DND-41 (cell line): ENCODE results near the gene BBS9.

Experiments used
- ATAC-seq: fragments of 200-7000 bp; cut with Tn5 transposase; 3 replicates; pipeline ENCODE4 v1.9.1; 2021; ENCODE audit warnings: low read depth; ENCODE audit not compliant: insufficient read depth
- DNase-seq: peaks from one replicate; pipeline ENCODE4 v3.0.0-alpha.2; 2020
- H2AFZ ChIP-seq: 2 replicates; pipeline ENCODE4 v1.6.0; 2012; ENCODE audit warnings: low read depth, low read length
- H3K27ac ChIP-seq: 2 replicates; pipeline ENCODE4 v1.5.1; 2012; ENCODE audit warnings: low read length, inconsistent platforms
- H3K27me3 ChIP-seq: fragments of 200-600 bp; sonication (generic); 2 replicates; pipeline ENCODE4 v1.6.0; 2012; ENCODE audit warnings: low read length, mild to moderate bottlenecking, inconsistent platforms; ENCODE audit not compliant: insufficient read depth, poor library complexity
- H3K36me3 ChIP-seq: 2 replicates; pipeline ENCODE4 v1.5.1; 2012; ENCODE audit warnings: low read length, inconsistent platforms; ENCODE audit not compliant: insufficient read depth
- H3K4me1 ChIP-seq: 2 replicates; pipeline ENCODE4 v1.5.1; 2012; ENCODE audit warnings: mild to moderate bottlenecking, low read length; ENCODE audit not compliant: insufficient read depth
- H3K4me2 ChIP-seq: 2 replicates; pipeline ENCODE4 v1.6.0; 2012; ENCODE audit warnings: mild to moderate bottlenecking, moderate library complexity, low read length, inconsistent platforms; ENCODE audit not compliant: insufficient read depth
- H3K4me3 ChIP-seq, 2 experiments: fragments of 200-600 bp in 1 of 2; shearing (Covaris generic) in 1 of 2; 2 replicates each; pipeline ENCODE4 v1.5.1; 2012 to 2016; ENCODE audit warnings: inconsistent platforms in 2 of 2, low read length in 2 of 2, mild to moderate bottlenecking in 2 of 2, low read depth in 1 of 2, moderate library complexity in 1 of 2
- H3K79me2 ChIP-seq: 2 replicates; pipeline ENCODE4 v1.6.0; 2012; ENCODE audit warnings: low read length, inconsistent platforms; ENCODE audit not compliant: insufficient read depth
- H3K9ac ChIP-seq: 2 replicates; pipeline ENCODE4 v1.6.0; 2012; ENCODE audit warnings: low read depth, mild to moderate bottlenecking, inconsistent platforms, low read length, moderate library complexity
- H3K9me3 ChIP-seq: 2 replicates; pipeline ENCODE4 v1.5.1; 2012; ENCODE audit warnings: low read length, moderate library complexity, mild to moderate bottlenecking, inconsistent platforms; ENCODE audit not compliant: insufficient read depth, severe bottlenecking
- H4K20me1 ChIP-seq: 2 replicates; pipeline ENCODE4 v1.6.0; 2012; ENCODE audit warnings: low read length; ENCODE audit not compliant: insufficient read depth
- CTCF ChIP-seq: IDR thresholded peaks from 2 replicates; pipeline ENCODE4 v1.5.1; 2012; ENCODE audit warnings: borderline replicate concordance, low read length, moderate library complexity, mild to moderate bottlenecking; ENCODE audit not compliant: poor library complexity, severe bottlenecking; ENCODE audit errors: extremely low read depth
- EZH2 ChIP-seq: IDR thresholded peaks from 3 replicates; pipeline ENCODE4 v1.6.1; 2012; ENCODE audit warnings: borderline replicate concordance, low read depth, mild to moderate bottlenecking, moderate library complexity, low read length, inconsistent platforms; ENCODE audit not compliant: severe bottlenecking

BBS9 gene

DNA sequence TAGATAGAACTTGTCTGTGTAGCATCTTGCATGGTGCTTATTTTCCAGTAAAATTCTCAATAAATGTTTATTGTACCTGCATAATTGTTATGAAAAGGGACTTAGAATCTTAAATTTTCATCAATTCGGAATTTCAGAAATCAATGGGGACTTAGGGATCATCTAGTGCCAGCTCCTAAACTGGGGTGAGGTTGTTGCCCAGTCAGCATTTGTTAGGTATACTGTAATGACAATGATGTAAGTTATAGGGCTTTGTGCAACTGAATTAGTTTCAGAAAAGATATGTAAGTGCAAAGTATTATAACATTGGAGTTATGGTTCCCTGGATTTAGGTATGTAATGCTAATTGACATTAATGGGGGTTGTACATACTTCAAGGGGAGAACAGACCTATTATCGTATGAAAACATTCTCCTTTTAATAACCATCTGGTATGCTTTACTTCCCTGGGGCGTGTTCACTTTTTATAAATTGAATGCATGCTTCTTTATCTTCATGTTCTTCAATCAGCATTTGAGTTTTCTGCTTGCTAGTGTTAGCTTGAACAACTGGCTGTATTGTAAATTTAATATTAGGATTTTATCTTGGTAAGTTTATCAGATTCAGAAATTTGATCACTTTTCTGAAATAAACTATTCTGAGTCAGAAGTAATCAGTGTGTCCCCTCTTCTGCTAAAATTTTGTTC is 270.3 kb downstream of the BBS9 start:
- Histone ChIP-seq H3K9ac (no peak overlapping the region), H3K4me1 (no peaks in the 10 kb centered on the region), H3K27me3 (no peaks in the 10 kb centered on the region), H4K20me1 (no peaks in the 10 kb centered on the region), H3K9me3 (no peaks in the 10 kb centered on the region), H3K36me3 (no peaks in the 10 kb centered on the region), H3K79me2 (no peaks in the 10 kb centered on the region), H2AFZ (no peak overlapping the region), H3K4me3 (no peak overlapping the region), H3K27ac (no peak overlapping the region), H3K4me2 (no peak overlapping the region)
- no peak for TF ChIP-seq EZH2
- no peak for TF ChIP-seq CTCF
- no peak for DNase-seq
- ATAC-seq, result no peak

GRCh38 chr7:33400214-33400538 is 270.8 kb downstream of the BBS9 start:
- H3K4me2 ChIP-seq, result no peak overlapping the region
- no peak overlapping the region for H2AFZ ChIP-seq
- no peaks in the 10 kb centered on the region for H3K9me3 ChIP-seq
- no peak overlapping the region for H3K9ac ChIP-seq
- no peaks in the 10 kb centered on the region for H4K20me1 ChIP-seq
- H3K36me3 ChIP-seq, result no peaks in the 10 kb centered on the region
- no peaks in the 10 kb centered on the region for H3K79me2 ChIP-seq
- no peak overlapping the region for H3K27ac ChIP-seq
- H3K4me3 ChIP-seq, result no peak overlapping the region
- TF ChIP-seq CTCF (no peak), EZH2 (no peak)
- DNase-seq, result no peak
- no peaks in the 10 kb centered on the region for H3K27me3 ChIP-seq
- ATAC-seq, result no peak
- H3K4me1 ChIP-seq, result no peaks in the 10 kb centered on the region

- H3K27me3 ChIP-seq, result no peaks in the 10 kb centered on the region
- ATAC-seq (no peak), DNase-seq (no peak)
- no peaks in the 10 kb centered on the region for H4K20me1 ChIP-seq
- TF ChIP-seq EZH2 (no peak), CTCF (no peak)
- no peak overlapping the region for H3K9ac ChIP-seq
- no peak overlapping the region for H3K4me3 ChIP-seq
- no peaks in the 10 kb centered on the region for H3K79me2 ChIP-seq
- no peaks in the 10 kb centered on the region for H3K4me1 ChIP-seq
- H3K27ac ChIP-seq, result no peak overlapping the region
- no peak overlapping the region for H3K4me2 ChIP-seq
- peaks cover 5% of the 10 kb centered on the region for H3K9me3 ChIP-seq
- no peak overlapping the region for H2AFZ ChIP-seq
- no peaks in the 10 kb centered on the region for H3K36me3 ChIP-seq
These were observed 280.9 kb downstream of the BBS9 start for GRCh38 chr7:33410266-33410665.
